ENCODE measurements around the gene OR52A5.

DNA sequence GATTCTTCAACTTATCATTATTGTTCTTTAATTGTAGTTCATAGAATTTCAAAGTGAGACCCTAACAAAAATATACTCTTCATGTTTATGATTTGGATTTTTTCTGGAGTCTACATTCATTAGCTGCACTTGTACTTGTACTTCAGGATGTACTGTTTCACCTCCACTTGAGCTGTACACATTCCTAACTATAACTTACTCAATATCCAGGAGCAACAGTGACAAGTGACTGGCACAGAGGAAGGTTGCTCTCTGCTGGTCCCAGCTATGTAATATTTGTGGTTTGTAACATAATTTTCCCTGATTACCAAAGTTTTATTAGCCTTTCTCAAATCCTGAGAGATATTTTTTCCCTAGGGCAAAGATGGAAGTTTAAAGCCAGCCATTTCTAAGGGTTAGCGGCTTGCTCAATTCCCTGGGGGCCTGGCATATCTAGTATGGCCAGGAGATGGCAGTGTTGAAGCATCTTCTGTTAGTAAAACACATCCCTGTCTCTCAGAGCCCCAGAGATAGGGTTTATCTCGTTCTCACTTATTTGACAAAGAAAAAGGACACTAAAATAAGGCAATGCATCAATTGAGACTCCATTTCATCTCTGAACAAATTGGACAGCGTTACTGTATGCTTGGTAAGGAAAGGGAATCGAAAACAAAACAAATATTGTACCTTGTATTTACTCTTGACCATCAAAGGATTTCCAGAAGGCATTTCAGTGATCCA, 14.2 kb downstream of the OR52A5 start:
- TF ChIP-seq, protein P1, sequence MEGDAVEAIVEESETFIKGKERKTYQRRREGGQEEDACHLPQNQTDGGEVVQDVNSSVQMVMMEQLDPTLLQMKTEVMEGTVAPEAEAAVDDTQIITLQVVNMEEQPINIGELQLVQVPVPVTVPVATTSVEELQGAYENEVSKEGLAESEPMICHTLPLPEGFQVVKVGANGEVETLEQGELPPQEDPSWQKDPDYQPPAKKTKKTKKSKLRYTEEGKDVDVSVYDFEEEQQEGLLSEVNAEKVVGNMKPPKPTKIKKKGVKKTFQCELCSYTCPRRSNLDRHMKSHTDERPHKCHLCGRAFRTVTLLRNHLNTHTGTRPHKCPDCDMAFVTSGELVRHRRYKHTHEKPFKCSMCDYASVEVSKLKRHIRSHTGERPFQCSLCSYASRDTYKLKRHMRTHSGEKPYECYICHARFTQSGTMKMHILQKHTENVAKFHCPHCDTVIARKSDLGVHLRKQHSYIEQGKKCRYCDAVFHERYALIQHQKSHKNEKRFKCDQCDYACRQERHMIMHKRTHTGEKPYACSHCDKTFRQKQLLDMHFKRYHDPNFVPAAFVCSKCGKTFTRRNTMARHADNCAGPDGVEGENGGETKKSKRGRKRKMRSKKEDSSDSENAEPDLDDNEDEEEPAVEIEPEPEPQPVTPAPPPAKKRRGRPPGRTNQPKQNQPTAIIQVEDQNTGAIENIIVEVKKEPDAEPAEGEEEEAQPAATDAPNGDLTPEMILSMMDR (IDR thresholded peaks at IDR 0.05) = peak; percentile 88
- TF ChIP-seq TAF1 (IDR thresholded peaks at IDR 0.05; ENCODE audit: borderline replicate concordance, low read depth, low read length) = no peak
- no peak for TF ChIP-seq ELF1 (IDR thresholded peaks at IDR 0.05)
- TF ChIP-seq RFX5 (IDR thresholded peaks at IDR 0.05; ENCODE audit: low read length) = no peak

Data from SK-N-SH (cell line).